ENCODE results near the gene GALK1.
A peak's percentile ranks its signal among the peaks of the same experiment; 100 is the strongest.
"Not testable (repeated sequence)": the region's sequence is repeated elsewhere in the genome, so short reads cannot be mapped to it uniquely, and the experiment has no call there.

GALK1 gene

GRCh38 chr17:75784473-75785015 lies 19.6 kb upstream of the GALK1 start, which contains the start of gene UNK:
Gene UNK, plus strand, starts transcription at chr17:75784806. Its CDS starts 75 bp downstream, at chr17:75784881.
- peak; percentile 79 to 91 (median 91) for DNase-seq (ENCODE audit: low read depth in 3 of 3)

- DNase-seq (ENCODE audit: low read depth in 3 of 3), result no peak
Measured at GRCh38 chr17:75783803-75784472, 18.9 kb upstream of the GALK1 start.

- no peak for DNase-seq (ENCODE audit: low read depth in 3 of 3)
Measured at GRCh38 chr17:75783069-75783783, 18.2 kb upstream of the GALK1 start.

GRCh38 chr17:75779987-75780889 lies 15.2 kb upstream of the GALK1 start:
- DNase-seq (ENCODE audit: low read depth in 3 of 3), result no peak

GRCh38 chr17:75779250-75779986 lies 14.4 kb upstream of the GALK1 start:
- peak; percentile 87 to 90 (median 88) for DNase-seq (ENCODE audit: low read depth in 3 of 3)

GRCh38 chr17:75778861-75779249 lies 13.9 kb upstream of the GALK1 start:
- no peak for DNase-seq (ENCODE audit: low read depth in 3 of 3)

- not testable (repeated sequence) for DNase-seq (ENCODE audit: low read depth in 3 of 3)
Measured at GRCh38 chr17:75778066-75778860, 13.3 kb upstream of the GALK1 start.

- DNase-seq (ENCODE audit: low read depth in 3 of 3), result no peak
Measured at GRCh38 chr17:75777296-75777922, 12.4 kb upstream of the GALK1 start.

GRCh38 chr17:75776386-75777295 lies 11.6 kb upstream of the GALK1 start:
- DNase-seq (ENCODE audit: low read depth in 3 of 3), result no peak

- no peak for DNase-seq (ENCODE audit: low read depth in 3 of 3)
Measured at GRCh38 chr17:75774991-75775668, 10.1 kb upstream of the GALK1 start.

GRCh38 chr17:75774471-75774990 lies 9.5 kb upstream of the GALK1 start:
- DNase-seq (ENCODE audit: low read depth in 3 of 3), result no peak

- no peak for DNase-seq (ENCODE audit: low read depth in 3 of 3)
Measured at GRCh38 chr17:75773808-75774470, 8.9 kb upstream of the GALK1 start.

GRCh38 chr17:75773121-75773807 lies 8.3 kb upstream of the GALK1 start:
- no peak for DNase-seq (ENCODE audit: low read depth in 3 of 3)

- no peak for DNase-seq (ENCODE audit: low read depth in 3 of 3)
Measured at GRCh38 chr17:75771334-75772281, 6.6 kb upstream of the GALK1 start.

- DNase-seq (ENCODE audit: low read depth in 3 of 3), result no peak
Measured at GRCh38 chr17:75769536-75769935, 4.5 kb upstream of the GALK1 start.

GRCh38 chr17:75767881-75768280 lies 2.9 kb upstream of the GALK1 start:
- DNase-seq (ENCODE audit: low read depth in 3 of 3), result no peak

All from stimulated activated CD4-positive, alpha-beta T cell treated with anti-CD3 and anti-CD28 coated beads, TNF-alpha, amount 100 ng/mL, for 4 hours (primary cell).